Measurements from ENCODE around the gene ZMYND19. TPM values are rescaled to one million over a fixed set of nuclear protein-coding genes. Genes with fewer than 3 reads are reported as not detected.

Gene ZMYND19
- total RNA-seq, 1 experiment from 2014 or later: 77.9 TPM

- TF ChIP-seq JAZF1 (CRISPR knock-in tag; IDR thresholded peaks at IDR 0.05) (no peak), ZNF416 (CRISPR knock-in tag; IDR thresholded peaks at IDR 0.05) (no peak), ATF3 (CRISPR knock-in tag; conservative IDR thresholded peaks at IDR 0.05) (no peak), ZNF263 (CRISPR knock-in tag; IDR thresholded peaks at IDR 0.05; ENCODE audit: low read depth) (no peak), CTCF (IDR thresholded peaks at IDR 0.05) (no peak), ERG (CRISPR knock-in tag; IDR thresholded peaks at IDR 0.05) (no peak), E2F4 (CRISPR knock-in tag; IDR thresholded peaks at IDR 0.05; ENCODE audit: borderline replicate concordance, low read depth) (no peak), OVOL2 (CRISPR knock-in tag; IDR thresholded peaks at IDR 0.05; ENCODE audit: borderline replicate concordance) (no peak), ZNF396 (CRISPR knock-in tag; IDR thresholded peaks at IDR 0.05; ENCODE audit: borderline replicate concordance) (no peak), PRDM15 (CRISPR knock-in tag; IDR thresholded peaks at IDR 0.05) (no peak), TEAD4 (CRISPR knock-in tag; IDR thresholded peaks at IDR 0.05) (no peak), IRF1 (CRISPR knock-in tag; IDR thresholded peaks at IDR 0.05) (no peak), SMAD3 (CRISPR knock-in tag; IDR thresholded peaks at IDR 0.05; ENCODE audit: borderline replicate concordance) (no peak), NR3C1 (CRISPR knock-in tag; conservative IDR thresholded peaks at IDR 0.05; ENCODE audit: low read depth) (no peak)
- ChIA-PET POLR2A (interaction anchor here (0.7 to 1.9 kb wide), 3 partner anchors 9 to 85 kb away, joined by 3 to 7 read pairs (median 4); no protein-coding TSS in a partner anchor), CTCF (interaction anchor here (1.1 to 4.2 kb wide), 6 partner anchors 11 to 95 kb away, joined by 3 to 51 read pairs (median 8); partner anchors contain the start of genes MRPL41 and ZMYND19)
- Mint-ChIP-seq H3K27ac (peak overlapping the region; percentile 68), H3K4me3 (no peak overlapping the region), H3K36me3 (peaks cover 21% of the 10 kb centered on the region), H3K27me3 (ENCODE audit: low read depth) (no peaks in the 10 kb centered on the region), H3K4me1 (peaks cover 28% of the 10 kb centered on the region), H3K9me3 (no peaks in the 10 kb centered on the region)
- DNase-seq (ENCODE audit: low spot score) (no peak), ATAC-seq (no peak)
These were observed 9.9 kb downstream of the ZMYND19 start for GRCh38 chr9:137580209-137580953.

- CTCF ChIA-PET: interaction anchor here (0.6 to 4.2 kb wide), 14 partner anchors 9 to 443 kb away, joined by 3 to 51 read pairs (median 4); partner anchors contain the start of genes ARRDC1, MRPL41 and ZMYND19
- no peaks in the 10 kb centered on the region for H3K9me3 Mint-ChIP-seq
- H3K27ac Mint-ChIP-seq: peak overlapping the region; percentile 36
- no peaks in the 10 kb centered on the region for H3K27me3 Mint-ChIP-seq (ENCODE audit: low read depth)
- ATAC-seq (peak; percentile 9), DNase-seq (ENCODE audit: low spot score) (no peak)
- H3K4me3 Mint-ChIP-seq: peak overlapping the region; percentile 80
- POLR2A ChIA-PET: interaction anchor here (0.7 to 1.9 kb wide), 2 partner anchors 10 to 86 kb away, joined by 4 to 7 read pairs; no protein-coding TSS in a partner anchor
- H3K4me1 Mint-ChIP-seq: peaks cover 28% of the 10 kb centered on the region
- peaks cover 33% of the 10 kb centered on the region for H3K36me3 Mint-ChIP-seq
- TF ChIP-seq MYBL2 (CRISPR knock-in tag; IDR thresholded peaks at IDR 0.05) (no peak), STAT6 (CRISPR knock-in tag; conservative IDR thresholded peaks at IDR 0.05; ENCODE audit: low read depth) (no peak), ZNF532 (CRISPR knock-in tag; IDR thresholded peaks at IDR 0.05; ENCODE audit: borderline replicate concordance) (no peak)
These were observed 11.1 kb downstream of the ZMYND19 start for GRCh38 chr9:137579259-137579604.
